ENCODE measurements around the gene NSDHL.

DNA sequence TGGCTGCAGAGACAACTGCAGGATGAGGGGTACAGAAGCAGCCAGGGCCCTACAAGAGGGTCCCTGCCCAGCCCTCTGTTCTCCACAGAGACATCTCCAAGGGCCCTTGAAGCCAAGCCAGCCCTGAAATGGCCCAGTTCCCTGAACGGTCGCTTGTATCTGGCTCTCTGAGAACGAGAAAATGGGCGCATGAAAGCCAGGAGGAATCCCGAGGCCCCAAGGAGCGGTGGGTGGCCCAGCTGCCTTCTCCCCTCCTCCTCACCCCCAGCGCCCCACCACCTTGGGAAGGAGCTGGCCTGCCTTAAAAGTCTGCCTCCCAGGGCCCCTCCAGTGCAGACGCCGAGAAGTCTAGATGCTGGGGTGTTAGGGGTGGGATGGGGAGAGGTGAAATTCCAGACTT, 72.7 kb downstream of the NSDHL start:
- TF ChIP-seq, protein P1, sequence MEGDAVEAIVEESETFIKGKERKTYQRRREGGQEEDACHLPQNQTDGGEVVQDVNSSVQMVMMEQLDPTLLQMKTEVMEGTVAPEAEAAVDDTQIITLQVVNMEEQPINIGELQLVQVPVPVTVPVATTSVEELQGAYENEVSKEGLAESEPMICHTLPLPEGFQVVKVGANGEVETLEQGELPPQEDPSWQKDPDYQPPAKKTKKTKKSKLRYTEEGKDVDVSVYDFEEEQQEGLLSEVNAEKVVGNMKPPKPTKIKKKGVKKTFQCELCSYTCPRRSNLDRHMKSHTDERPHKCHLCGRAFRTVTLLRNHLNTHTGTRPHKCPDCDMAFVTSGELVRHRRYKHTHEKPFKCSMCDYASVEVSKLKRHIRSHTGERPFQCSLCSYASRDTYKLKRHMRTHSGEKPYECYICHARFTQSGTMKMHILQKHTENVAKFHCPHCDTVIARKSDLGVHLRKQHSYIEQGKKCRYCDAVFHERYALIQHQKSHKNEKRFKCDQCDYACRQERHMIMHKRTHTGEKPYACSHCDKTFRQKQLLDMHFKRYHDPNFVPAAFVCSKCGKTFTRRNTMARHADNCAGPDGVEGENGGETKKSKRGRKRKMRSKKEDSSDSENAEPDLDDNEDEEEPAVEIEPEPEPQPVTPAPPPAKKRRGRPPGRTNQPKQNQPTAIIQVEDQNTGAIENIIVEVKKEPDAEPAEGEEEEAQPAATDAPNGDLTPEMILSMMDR (IDR thresholded peaks at IDR 0.05): no peak
- no peak for TF ChIP-seq POLR2A (IDR thresholded peaks at IDR 0.05)
- TF ChIP-seq POLR2AphosphoS5 (IDR thresholded peaks at IDR 0.05): no peak

Data from prostate gland (tissue), 2 donors.